ENCODE data around the gene CRB2.

DNA sequence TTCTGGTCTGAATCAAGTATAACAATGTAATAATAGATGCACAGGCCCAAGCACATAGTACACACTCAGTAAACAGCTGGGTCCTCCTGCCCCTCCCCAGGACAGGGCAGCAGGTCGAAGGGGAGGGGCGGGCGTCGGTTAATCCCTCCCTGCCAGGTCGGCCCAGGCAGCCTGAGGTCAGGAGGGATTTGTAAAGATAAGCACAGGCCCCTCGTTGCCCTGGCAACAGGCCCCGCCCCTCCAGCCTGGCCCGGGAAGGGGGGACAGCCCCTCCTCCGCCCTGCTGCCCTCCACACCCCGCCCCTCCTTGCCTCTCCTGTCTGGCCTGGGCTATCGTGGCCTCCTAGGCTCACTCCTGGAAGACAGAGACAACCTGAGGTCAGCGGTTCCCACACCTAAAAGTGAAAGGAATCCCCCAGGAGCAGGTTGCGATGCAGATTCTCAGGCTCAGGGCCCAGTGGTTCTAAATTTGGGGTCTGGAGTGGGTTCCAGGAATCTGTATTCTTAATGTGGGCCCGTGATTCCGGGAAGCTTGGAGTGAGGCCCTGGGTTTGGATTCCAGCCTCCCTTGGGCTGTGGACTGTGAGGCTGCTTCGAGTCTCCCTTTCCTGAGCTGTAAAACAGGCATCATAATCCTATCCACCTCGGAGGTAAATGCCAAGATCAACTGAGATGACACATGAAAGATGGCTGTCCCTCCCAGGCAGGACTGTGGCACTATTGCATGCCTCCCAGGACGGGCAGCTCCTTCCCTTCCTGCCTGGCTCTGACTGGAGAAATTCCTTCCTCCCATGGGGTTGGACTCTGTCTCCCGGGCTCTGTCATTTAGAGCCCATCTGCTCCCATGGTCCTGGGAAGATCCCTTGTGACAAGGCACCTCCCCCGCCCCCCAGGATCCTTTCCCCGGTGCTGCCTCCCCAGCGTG lies 4.4 kb downstream of the CRB2 start:
- TF ChIP-seq, protein P1, sequence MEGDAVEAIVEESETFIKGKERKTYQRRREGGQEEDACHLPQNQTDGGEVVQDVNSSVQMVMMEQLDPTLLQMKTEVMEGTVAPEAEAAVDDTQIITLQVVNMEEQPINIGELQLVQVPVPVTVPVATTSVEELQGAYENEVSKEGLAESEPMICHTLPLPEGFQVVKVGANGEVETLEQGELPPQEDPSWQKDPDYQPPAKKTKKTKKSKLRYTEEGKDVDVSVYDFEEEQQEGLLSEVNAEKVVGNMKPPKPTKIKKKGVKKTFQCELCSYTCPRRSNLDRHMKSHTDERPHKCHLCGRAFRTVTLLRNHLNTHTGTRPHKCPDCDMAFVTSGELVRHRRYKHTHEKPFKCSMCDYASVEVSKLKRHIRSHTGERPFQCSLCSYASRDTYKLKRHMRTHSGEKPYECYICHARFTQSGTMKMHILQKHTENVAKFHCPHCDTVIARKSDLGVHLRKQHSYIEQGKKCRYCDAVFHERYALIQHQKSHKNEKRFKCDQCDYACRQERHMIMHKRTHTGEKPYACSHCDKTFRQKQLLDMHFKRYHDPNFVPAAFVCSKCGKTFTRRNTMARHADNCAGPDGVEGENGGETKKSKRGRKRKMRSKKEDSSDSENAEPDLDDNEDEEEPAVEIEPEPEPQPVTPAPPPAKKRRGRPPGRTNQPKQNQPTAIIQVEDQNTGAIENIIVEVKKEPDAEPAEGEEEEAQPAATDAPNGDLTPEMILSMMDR (IDR thresholded peaks at IDR 0.05) = no peak
- no peak for TF ChIP-seq POLR2A (IDR thresholded peaks at IDR 0.05)
